GM19351 (cell line): ENCODE data around the gene RYR2.
"Not testable (repeated sequence)": the region's sequence is repeated elsewhere in the genome, so short reads cannot be mapped to it uniquely, and the experiment has no call there.

ENCODE experiments used
- ATAC-seq: cut with Tn5 transposase; IDR thresholded peaks from one replicate; pipeline ENCODE4 v1.9.1; 2021; ENCODE audit warnings: mild to moderate bottlenecking, moderate library complexity; ENCODE audit not compliant: unreplicated experiment

Gene RYR2

DNA sequence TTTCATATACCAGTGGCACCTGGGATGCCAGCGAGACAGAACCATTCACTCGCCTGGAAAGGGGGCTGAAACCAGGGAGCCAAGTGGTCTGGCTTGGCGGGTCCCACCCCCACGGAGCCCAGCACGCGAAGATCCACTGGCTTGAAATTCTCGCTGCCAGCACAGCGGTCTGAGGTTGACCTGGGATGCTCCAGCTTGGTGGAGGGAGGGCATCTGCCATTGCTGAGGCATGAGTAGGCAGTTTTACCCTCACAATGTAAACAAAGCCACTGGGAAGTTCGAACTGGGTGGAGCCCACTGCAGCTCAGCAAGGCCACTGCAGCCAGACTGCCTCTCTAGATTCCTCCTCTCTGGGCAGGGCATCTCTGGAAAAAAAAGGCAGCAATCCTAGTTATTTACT is 778.6 kb downstream of the RYR2 start:
- ATAC-seq = not testable (repeated sequence)

DNA sequence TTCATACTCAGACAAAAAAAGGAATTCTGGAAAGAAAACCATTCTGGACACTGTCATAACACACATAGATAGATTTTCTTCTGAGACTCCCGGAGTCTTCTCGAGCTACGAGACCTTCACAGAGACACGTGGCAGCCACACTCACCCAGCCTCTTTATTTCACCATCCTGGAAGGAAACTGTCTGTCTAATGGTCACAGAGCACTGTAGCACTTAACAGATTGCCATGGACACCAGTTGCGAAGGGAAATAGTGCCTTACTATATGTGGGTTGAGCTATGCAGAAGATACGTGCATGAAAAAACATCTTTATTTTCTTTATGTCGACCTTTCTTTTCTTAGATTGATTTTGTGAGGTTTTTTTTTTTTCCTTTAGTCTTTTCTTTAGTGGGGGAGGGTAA is 790.9 kb downstream of the RYR2 start:
- no peak for ATAC-seq

DNA sequence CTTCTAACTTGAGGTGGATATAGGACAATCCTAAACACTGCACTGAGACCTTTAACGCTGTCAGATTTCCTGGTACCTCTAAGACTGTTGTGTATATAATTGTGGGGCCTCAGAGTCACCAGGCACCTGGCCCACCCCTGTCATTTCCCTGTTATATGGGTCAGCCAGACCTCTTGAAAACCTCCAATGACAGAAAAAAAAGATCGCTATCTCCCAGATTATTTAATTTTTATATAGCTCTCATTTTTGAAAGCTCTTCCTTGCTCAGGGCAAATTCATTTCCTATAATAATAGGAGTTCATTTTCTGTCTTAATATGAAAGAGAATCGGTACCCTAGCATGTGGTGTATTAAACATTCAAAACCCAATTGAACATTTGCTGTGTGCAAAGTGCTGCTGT is 792.1 kb downstream of the RYR2 start:
- no peak for ATAC-seq

DNA sequence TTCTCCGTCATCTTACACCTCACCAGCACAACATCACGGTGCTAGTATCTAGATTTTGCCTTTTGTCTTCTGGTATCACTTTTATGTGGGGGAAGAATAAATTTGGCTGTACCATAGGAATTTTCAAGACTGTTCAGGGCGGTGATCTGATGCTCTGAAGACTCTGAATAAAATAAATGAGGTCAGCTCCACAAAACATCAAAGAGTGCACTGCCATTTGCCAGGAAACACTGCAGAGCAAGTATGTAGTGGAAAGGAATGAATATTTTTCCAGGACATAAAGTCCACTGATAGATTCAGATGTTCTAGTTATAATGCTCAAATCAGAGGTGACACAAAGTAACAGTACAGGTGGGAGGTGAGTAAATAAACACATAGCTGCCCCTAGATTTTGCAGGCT is 792.5 kb downstream of the RYR2 start:
- ATAC-seq = no peak

DNA sequence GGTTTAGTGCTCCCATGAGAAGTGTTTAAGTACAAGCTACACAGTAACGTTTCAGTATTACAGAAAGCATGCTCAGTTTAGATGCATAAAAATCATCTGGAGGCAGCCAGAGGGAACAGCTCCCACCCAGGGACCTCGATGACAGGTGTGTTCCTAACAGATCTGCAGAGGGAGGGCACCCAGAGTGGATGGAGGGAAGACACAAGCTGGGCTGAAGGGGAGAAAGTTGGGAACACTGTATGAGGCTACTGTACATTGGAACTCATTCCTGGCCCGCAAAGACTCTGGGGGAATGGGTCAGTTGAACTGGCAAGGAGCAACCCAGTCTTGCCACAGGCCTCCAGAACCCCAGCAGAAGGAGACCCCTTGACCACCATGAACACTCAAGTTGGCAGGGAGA is 796.3 kb downstream of the RYR2 start:
- ATAC-seq = no peak

DNA sequence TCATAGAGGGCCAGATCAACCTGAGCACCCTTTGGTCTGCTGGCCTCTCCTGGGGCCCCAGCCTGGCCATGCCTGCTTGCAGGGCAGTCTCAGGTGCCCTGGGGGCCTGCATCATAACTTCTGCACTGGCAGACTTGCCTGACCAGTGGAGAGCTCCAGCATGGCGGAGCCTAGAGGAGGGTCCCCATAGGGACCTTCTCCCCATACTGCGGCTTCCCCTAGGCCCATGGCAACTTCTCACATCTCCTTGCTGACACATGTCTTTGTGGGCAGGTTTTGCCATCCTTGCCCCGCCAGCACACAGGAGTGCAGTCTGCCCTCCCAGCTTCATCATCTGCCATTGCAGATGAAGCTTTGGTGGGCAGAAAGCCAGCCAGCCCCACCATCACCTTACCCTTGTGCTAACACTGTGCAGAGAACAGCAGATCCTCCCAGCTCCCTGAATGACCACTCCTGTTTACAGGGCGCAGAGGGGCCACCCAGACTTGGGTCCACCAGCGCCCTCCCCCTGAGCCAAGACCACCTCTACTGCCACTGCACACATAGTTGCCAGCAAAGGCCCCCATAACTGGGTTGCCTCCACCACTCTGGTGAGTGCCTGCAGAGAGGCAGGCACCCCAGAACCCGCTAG is 797.0 kb downstream of the RYR2 start:
- ATAC-seq = no peak

DNA sequence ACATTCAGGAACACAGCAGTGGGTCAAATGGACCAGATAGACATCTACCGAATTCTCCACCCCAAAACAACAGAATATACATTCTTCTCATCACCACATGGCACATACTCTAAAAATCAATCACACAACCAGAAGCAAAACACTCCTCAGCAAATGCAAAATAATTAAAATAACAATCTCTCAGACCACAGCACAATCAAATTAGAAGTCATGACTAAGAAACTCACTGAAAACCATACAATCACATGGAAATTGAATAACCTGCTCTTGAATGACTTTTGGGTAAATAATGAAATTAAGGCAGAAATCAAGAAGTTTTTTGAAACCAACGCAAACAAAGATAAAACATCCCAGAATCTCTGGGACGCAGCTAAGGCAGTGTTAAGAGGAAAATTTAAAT is 799.5 kb downstream of the RYR2 start:
- no peak for ATAC-seq

DNA sequence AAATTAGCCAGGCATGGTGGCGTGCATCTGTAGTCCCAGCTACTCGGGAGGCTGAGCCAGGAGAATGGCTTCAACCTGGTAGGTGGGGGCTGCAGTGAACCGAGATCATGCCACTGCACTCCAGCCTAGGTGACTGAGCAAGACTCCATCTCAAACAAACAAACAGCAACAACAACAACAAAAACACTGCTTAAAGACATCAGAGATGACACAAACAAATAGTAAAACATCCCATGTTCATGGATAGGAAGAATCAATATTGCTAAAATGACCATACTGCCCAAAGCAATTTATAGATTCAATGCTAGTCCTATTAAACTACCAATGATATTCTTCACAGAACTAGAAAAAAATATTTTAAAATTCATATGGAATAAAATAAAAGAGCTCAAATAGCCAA is 801.5 kb downstream of the RYR2 start:
- ATAC-seq = not testable (repeated sequence)

DNA sequence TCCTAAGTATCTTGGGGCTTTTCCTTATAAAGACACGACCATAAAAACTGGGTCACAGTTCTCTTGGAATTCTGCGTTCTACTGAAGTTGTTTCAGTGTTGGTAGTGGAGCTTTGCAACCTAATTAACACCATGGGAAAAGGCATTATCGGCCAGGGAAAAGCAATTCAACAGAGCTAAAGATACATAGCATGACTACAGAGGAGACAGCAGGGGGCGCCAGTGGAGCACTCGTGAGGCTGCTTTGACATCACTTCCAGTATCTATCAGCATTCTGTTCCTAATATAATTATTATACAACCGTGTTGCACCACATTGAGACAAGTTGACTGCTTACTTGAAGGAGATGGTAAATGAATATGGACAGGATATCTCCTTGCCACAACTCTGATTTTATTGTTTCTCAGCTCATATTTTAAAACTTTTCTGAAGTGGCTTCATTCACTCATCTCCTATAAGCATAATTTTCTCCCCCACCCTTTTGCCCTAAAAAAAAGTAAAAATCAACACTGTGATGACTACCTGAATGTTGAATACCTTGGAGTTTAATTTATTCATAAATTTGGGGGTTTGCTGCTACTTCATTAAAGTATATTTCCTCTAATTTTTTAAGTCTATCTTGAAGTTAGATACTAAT is 809.3 kb downstream of the RYR2 start:
- peak; percentile 64 for ATAC-seq

DNA sequence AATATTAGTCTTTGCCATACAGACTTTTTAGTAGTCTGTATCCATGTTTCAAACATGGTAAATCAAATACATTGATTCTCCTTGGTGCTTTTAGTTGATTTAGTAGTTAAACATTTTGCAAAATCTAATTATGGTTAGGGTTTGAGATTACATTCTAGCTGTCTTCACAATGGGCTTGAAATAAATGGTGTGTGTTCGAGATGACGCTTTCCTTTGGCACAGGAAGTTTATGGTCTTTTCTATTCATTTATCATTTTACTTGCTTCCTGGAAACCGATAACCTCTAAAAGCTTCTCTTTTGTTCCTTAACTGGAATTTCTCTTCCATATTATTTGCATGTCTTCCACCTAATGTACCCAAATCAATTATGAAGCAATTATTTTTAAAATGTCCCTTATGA is 810.4 kb downstream of the RYR2 start:
- no peak for ATAC-seq

DNA sequence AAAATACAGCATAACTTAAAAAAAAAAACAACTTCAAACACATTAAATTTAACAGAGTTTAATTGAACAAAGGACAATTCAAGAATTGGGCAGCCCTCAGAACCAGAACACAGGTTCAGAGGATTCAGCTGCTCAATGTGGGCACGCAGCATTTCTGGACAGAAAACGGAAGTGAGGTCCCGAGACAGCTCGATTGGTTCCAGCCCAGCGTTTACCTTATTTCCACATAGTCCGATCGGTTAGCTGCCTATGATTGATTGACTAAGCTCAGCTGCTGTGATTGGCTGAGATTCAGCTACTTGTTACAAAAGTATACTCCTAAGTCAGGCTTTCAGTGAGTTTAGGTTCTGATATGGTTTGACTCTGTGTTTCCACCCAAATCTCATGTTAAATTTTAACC is 815.5 kb downstream of the RYR2 start:
- ATAC-seq = no peak

DNA sequence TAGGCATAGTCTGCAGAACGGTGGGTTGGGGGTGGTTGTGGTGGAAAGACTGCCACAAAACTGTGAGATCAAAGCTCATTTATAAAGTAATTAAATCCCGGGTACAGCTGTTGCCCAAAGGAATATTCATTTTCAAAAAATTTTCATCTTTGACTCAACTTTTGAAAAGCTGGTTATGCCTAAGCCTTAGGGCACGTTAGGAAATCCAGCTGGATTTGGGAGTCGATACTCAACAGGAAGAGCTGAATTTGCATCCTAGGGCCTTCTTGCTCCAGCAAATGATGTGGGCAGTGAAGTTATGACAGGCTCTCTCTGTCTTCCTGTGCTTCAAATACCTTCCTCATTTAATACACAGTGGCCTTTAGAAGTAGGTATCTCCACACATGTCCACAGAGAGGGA is 817.0 kb downstream of the RYR2 start:
- no peak for ATAC-seq

DNA sequence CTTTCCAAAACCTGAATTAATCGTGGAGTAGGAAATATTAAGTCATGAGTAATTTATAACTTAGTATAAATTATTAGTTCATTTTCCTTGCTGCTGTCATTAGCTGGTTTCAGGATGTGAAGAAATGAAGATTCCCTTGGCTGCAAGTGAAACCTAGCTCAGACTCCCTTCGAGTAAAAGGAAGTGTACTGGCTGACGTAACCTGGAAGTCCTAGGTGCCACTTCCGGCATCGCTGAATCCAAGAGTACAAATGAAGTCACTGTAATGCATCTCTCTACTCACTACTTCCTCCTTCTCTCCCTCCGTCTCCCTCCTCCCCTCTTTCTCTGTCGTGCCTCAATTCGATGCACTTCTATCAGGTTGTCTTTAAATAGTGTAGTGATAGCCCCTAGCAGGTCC is 820.0 kb downstream of the RYR2 start:
- no peak for ATAC-seq

DNA sequence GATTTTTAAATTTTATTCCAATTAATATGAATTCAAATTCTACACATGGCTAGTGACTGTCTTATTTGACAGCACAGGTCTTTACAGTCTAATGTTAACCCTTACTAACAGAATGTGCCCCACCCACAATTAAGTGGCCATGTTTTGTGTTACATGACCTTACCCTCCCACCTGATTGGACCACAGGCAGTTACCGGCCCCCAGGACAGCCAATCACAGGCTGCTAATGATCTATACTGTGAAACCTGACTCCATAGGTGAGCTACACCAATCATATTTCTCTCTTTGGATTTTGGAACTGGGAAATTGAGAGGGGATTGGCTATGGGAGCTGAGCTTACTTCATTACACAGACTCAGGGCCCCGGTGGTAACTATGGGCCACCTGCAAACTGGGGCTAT is 821.2 kb downstream of the RYR2 start:
- no peak for ATAC-seq

DNA sequence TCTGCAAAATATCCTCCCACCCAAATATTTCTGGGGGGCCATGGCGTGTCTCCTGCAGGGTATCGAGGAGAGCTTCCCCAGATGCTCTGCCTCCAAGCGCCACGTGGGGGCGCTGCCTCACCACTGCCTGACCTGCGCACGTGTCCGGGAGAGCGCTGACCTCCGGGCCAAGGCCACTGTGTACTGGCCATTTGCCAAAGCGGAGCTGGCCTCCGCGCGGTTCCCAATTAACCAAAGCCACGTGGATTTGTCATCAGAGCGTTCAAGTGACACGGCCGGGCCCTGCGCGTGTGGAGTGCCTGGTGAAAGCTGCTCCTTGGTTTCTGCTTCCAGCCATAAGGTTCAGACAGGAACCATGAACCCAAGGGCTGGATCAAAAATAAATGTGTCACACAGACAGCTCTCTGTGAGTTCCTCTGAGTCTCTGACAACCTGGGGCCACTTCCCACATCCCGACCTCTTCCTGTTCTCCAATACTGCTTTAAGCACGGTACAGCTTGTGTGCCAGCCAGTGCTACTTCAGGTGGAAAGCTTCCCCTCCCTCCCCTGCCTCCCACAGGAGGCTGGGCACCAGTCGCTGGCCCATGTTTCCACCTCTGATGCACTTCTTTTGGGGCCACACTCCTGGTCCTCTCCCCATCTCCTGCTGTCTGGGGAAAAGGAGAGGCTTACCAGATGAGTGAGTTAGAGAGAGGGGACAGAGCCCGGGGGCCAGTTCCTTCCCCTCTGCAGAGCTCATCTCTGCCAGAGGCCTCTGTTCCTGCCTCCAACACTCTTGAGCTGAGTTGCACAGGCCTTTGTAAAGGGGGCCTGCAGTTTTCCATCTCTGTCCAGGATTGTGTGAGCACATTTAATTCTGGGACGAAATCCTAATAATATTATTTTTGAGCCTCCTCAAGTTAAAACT is 822.6 kb downstream of the RYR2 start:
- peak; percentile 70 for ATAC-seq

DNA sequence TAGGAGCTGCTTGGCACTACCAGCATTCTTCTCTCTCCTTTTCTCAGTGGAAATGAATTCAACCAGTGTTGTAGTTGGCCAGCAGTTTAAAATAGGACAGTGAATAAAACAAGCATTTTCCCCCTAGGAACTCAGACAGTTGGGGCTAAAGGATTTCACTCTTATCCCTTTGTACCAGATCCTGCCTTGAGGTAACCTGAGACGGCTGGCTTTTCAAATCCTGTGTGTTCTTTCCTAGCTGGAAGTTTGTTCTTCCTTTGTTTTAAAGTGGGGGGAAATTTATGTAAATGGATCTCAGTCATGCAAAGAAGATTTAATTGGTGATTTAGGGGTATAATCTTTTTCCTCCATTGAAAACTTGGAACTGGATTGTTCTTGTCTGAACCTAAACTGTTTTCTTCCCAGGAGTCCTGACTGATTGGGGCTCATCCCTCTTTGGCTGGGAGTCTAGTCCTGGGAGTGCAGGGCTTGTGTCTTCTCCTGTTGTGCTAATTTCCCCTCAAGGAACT is 825.5 kb downstream of the RYR2 start:
- ATAC-seq = no peak

DNA sequence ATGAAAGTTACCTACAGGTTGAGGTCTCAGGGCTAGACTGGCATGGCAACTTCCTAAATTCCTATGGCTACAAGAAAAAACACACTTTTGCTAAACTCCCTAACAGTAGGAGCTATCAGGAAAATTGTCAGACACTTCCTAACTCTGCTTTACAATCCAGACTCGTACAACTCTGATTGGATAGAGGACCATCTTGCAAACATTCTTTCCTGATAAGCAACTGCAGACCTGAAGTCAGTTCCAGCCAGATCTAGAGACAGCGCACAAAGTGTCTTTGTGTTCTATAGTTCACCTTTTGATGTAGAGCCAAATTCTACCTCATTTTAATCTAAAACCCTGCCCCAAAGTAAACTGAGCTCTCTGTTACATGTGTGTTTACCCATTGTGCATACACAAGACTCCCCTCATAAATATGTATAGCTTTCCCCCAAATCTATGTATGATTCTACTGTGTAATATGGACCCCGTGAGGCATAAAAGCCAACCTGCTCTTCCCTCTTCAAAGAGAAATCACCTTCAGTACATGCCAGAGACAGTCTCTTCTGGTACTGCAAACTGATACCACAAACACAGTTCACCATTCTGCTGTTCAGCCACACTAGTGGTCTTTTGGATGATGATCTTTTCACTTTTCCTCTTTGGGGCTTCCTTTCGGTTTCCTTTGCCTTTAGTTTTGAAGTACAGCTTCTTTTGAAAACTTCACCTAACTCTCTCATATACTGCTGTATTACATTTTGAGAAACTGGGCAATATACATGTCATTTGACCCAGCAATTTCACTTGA is 827.0 kb downstream of the RYR2 start:
- ATAC-seq = no peak

DNA sequence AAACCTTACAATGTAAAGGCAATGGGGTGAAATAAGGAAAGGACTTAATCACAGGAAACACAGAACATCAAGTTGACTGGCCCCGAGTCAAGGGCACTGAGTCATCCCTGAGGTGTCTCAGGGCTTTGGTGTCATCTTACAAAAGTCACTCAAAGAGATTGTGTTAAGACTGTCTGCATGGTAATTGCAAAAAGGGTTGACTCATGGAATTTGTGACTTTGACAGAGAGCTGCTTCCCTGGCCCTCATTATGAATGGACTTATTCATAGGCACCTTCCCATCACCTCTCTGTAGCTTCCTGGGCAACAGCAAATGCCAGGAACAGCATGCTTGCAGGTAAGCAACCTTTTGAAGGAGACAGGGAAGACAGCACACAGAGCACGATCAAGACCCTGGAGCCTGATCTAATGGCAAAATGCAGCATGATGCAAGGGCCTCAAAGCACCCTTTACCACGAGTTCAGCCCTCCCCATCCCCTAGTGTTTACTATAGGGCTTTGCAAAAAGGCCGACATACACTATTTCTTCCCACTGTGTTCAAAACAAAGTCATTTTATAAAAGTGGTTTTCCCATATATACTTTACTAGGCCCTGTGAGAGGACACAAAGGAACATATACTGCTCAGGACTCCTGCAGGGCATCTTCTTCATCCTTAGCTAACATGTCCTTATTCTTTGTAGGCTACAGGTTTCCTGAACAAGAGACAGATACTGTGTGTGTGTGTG is 831.7 kb downstream of the RYR2 start:
- no peak for ATAC-seq

DNA sequence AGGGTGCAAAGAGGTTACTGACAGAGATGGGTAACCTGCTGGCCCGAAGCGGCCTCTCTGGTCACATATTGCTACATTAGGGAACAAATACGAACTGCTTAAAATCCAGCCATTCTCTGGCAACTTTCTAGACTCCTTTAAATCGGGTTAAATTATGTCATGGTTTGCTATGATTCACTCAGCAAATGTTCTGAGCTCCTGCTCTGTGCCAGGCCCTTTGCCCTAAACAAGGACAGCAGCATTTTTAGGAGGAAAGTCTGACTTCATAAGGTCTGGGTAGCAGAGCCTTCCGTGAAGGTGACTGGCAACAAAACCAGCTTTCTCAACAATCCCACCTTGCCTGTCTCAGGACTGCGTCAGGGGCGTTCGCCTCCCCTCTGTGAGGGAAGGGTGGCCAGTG is 833.3 kb downstream of the RYR2 start:
- no peak for ATAC-seq

DNA sequence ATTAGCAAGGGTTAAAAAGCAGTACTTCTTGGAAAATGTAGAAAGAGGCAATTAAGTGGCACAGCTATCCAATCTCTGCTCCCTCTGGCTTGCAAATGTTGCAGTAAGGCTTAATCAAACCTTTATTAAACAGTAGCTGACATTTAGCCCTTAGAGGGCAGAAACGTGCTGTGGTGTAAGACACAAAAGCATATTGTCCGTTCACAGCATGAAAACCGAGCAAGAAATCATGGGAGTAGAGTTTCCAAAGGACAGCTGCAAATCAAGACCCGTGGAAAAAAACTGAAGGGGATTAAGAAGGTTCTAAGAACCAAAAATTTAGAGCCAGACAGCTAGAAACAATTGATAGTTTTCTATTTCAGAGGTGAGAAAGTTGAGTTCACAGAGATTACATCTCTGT is 835.6 kb downstream of the RYR2 start:
- ATAC-seq = no peak
